GM18867 (cell line): ENCODE measurements around the gene LCA5.
A peak's percentile ranks its signal among the peaks of the same experiment; 100 is the strongest.
"Not testable (repeated sequence)": the region's sequence is repeated elsewhere in the genome, so short reads cannot be mapped to it uniquely, and the experiment has no call there.

ENCODE experiments used
- ATAC-seq: cut with Tn5 transposase; IDR thresholded peaks from one replicate; pipeline ENCODE4 v1.9.1; 2021; ENCODE audit warnings: mild to moderate bottlenecking, moderate library complexity; ENCODE audit not compliant: unreplicated experiment

The LCA5 gene

DNA sequence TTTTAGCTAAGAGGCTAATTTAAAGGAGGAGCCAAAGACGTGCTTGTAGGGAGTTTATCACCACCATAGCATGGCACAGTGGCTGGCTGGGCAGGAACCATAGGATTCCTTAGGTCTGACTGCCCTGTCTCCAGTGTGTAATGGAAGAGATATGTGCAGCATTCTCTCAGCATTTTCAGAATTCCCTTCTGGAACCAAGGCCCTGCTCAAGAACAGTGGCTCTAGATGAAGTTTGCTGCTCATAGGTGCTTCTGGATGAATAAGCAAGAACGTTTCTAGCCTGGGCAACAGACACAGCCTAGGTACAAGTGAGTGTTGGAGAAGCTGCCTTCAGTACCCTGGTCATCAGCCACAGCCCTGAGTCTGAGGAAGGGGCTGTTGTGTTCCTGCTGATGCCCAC is 69.1 kb downstream of the LCA5 start:
- ATAC-seq: no peak

DNA sequence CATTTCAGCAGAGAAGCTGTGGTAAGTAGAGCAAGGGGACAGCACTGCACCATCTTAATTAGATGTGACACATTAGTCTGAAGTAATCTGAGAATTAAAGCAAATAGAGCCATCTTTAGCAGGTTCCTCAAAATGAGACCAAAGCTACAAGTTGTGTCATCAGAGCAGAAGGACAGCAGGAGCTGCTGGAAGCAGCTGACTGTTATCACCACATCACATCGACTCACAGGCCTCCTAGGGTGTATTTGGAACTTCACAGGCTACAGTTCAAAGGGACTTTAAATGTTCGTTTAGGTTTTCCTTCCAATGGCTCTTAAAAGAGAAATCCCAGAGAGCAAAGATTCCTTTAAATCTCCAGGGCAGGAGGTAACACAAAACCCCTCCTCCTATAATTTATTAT is 69.5 kb downstream of the LCA5 start:
- ATAC-seq: no peak

DNA sequence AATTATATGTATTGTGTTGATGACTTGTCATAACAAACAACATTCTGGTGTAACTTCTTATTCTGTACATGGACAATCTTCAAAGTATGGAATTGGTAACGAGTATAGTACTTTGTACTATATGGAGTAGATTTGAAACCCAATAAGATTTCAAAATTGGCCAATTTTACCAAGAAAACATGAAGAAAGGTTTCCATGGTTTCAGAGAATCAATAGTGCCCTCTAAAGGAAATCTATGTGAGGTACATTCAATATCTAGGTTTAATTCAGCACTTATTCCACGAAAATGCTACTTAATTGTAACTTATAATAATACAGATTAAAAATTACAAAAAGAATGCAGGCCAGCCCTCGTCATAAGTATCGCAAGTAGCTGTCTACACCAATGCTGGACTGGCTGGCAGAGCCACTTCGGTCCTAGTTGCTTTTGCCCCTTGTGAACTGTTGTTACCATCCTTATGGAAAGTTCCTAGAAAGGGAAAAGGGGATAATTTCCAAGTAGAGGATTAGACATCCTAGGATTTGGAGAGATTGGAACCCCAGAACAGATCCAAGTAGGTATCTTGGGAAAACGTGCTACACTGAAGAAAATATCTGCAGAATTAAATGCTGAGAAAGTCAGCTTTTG is 70.9 kb downstream of the LCA5 start:
- peak; percentile 64 for ATAC-seq

DNA sequence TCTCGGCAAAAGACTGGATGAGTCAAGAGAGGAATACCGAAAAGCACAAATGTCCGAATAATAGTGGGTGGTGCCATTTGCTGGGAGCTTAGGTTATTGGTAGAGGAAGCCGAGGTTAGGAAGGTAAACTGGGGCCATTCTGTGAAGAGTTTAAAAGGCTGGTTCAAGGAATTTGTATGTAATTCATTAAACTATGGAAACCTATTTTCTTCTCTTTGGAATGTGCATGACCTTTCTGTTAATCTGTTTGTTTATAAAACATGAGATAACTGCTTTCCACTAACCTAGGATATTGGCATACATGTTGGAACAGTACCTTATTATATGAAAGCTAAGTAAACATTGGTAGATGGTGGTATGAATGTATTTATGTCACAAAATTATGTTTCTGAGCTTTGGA is 71.8 kb downstream of the LCA5 start:
- ATAC-seq: no peak

DNA sequence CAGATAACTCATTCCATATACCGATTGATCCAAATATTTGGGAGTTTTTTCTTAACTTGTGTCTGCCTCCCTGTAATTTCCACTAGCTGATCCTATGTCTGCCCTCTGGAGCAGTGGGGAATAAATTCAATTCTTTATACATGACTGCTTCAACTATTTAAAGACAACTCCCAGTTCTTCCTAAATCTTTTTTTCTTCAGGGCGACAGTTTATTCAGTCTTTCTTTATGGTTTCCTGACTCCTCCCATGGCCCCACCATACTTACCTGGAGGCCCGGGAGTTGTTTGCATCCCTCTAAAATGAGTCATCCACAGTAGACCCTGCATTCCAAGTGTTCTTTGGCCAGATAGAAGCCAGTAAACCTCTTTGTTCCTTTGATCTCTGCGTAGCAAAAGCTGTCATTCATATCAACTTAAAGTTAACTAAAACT is 73.6 kb downstream of the LCA5 start:
- no peak for ATAC-seq

DNA sequence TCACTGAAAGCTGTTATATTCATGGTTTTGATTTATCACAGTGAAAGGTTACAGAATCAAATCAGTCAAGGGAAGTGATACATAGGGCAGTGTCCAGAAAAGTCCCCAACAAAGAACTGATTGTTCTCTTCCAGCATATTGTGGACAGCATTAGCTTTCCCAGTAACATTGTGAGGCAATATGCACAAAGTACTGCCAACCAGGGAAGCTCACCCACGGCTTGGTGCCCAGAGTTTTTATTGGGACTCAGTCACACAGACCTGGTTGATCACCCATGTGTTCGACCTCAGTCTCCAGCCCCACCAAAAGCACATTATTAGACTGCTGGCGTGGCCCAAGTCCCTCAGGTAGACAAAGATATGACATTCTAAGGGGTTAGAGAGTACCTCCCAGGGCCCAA is 76.0 kb downstream of the LCA5 start:
- ATAC-seq: no peak

DNA sequence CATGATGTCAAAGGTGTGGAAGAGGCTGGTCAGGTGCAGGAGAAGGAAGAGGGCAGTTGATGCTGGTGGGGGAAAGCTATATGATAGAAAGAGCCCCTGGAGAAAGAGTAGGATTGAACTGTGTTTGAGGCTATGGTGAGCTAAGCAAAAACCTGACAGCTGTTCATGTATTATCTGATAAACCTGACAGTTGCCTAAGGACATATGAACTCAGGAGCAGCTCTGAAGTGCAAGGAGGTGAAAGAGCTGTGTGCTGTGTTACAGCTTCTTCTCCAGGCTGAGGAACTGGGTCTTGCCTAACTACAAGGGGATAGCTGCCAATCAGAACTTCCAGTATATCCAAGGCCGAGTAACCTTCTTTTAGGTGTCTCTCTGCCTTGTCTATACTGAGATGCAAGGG is 81.8 kb downstream of the LCA5 start:
- ATAC-seq: no peak

DNA sequence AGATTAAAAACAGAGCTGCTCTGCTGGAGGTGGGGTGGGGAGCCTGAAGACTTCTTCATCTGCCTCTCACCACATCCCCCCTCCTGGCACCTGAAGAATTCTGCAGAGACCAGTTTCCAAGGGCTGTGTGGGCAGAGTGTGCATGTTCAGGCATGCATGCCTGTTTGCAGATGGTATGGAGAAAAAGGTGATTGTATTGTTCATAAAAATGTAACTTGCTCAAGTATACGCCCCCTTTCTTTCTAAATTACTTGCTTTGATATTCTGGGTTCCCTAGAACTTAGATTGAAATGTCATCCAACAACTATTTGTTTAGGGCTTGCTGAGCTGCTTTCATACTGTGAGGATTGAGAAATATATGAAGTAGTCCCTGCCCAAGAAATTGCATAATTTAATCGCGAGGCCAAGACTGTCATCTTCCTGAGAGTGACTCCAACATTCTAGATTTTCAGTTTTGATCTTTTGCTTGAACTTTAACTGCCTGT is 83.6 kb downstream of the LCA5 start:
- ATAC-seq: no peak

DNA sequence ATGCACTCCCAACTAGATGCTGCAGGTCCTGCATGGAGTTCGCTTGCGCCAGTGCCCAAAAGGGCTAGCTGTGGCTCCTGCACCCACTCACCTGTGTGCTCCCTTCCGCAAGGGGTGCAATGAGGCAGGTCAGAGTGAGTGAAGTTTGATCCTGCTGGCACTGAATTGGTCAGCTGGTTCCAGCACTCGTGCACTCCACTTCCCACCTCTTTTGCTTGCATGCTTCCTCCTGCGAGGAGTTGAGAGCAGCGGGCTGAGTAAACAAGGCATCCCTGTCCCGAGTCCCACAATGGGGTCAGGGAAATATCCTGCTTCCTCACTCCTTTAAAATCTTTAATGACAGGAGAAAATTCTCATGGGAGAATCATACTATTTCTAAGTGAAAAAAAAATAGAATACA is 86.2 kb downstream of the LCA5 start:
- no peak for ATAC-seq

DNA sequence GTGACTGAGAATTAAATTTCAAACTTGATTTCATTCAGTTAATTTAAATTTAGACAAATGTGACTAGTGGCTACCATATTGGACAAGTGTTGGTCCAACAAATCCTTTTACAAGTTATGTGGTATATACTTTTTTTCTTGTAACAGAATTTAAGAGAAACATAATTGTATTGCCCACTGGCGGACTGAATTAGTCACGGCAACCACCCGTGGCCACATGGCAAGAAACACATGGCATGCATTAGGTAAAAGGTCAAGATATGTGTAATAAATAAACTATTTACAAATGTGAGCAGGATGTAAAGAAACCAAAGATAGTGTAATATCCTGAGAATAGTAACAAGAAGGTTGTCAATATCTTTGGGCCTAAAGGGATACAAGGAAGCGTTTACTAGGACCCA is 91.2 kb downstream of the LCA5 start:
- no peak for ATAC-seq

DNA sequence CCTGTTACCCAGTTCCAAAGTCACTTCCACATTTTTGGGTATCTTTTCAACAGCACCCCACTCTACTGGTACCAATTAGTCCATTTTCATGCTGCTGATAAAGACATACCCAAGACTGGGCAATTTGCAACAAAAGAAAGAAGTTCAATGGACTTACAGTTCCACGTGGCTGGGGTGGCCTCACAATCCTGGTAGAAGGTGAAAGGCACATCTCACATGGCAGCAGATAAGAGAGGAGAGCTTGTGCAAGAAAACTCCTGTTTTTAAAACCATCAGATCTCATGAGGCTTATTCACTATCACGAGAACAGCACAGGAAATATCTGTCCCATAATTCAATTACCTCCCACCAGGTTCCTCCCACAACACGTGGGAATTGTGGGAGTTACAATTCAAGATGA is 93.4 kb downstream of the LCA5 start:
- not testable (repeated sequence) for ATAC-seq

DNA sequence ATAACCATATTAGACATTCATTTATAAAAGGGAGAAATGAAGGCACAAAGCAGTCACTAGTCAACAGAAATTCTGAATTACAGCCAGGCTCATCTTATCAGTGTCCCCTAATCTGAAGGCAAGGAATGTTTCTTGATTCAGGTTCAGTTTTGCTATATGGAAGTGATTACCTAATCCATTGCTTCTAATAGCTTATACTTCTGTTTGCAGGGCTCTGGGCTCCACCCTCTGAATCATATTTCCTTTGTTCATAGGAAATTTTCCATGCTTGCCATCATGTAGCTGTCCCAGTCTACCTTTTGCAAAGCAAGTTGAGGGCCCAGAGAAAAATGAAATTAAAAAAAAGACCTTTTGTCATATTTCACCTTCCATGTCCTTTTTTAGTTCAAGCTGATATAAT is 96.0 kb downstream of the LCA5 start:
- no peak for ATAC-seq

DNA sequence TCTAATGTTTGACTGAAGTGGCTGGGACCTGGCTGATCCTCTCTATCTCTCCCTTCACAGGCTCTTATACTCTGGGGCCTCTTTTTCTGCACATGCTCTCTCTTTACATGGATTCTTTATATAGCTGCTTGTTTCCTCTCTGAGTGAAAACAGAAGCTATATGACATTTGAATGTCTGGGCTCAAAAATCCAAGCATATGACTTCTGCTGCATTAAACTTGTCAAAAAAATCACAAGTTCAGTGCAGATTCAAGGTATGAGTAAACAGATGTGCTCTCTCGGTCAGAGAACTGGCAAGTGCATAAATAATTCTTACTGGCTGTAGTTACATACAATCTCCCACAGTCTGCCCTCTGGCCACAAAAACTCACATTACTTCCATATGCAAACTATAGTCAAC is 96.6 kb downstream of the LCA5 start:
- ATAC-seq: no peak

DNA sequence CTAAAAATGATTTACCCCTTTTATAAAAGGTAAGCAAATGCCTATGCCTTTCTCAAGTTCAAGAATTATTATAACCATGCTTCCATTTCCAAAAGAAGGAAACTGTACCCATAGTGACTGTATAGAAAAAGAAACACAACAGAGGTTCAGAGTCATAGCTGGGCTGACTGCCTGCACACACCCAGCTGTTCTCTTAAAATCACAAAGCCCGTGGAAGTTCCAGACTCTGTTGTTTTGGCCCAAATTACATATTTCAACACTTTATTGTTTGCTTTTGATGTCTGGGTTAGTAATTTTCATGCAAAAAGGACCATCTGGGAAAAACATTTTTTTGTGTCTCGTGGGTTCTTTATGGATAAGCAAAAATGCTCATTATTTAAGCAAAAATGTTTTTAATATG is 99.2 kb downstream of the LCA5 start:
- ATAC-seq: no peak

DNA sequence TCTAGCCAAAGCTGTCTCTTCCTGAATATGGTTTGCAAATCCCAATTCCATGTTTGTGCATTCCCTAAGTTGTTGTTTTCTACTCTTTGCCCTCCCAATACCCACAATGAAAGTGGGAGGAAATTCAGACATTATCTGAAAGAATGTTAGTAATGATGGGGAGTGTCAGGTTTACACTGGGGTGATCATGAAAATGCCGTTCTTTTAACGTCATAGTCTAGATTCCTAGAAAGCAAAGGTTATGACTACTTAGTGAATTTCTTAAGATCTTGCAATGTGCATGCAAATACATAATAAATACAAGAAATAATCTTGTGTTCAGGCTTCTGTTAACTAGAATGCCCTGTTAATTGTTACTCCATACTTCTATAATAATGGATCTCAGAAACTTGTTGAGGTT is 101.0 kb downstream of the LCA5 start:
- ATAC-seq: no peak

DNA sequence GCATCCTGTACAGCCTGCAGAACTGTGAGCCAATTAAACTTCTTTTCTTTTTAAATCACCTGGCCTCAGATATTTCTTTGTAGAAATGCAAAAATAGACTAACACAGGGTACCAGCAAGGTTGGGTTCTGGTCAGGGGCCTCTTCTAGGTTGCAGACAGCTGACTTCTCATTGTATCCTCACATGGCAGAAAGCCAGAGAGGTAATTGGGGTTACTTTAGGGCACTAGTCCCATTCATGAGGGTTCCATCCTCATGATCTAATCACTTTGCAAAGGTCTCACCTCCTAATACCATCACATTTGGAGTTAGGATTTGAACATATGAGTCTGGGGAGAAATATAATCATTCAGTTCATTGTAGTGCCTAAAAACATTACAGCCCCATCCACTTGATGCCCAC is 101.5 kb downstream of the LCA5 start:
- ATAC-seq: no peak
